IPS-15b (cell line): Measurements from ENCODE around the gene PCDH15.

ENCODE experiments used
- H3K27me3 ChIP-seq: one replicate; pipeline ENCODE4 v1.6.1; 2013; ENCODE audit warnings: low read length; ENCODE audit not compliant: control insufficient read depth, insufficient read depth
- H3K36me3 ChIP-seq: one replicate; pipeline ENCODE4 v1.6.1; 2013; ENCODE audit warnings: low read length; ENCODE audit not compliant: control insufficient read depth, insufficient read depth
- H3K4me1 ChIP-seq: one replicate; pipeline ENCODE4 v1.6.1; 2013; ENCODE audit warnings: mild to moderate bottlenecking, low read length; ENCODE audit not compliant: control insufficient read depth, insufficient read depth
- H3K4me3 ChIP-seq: one replicate; pipeline ENCODE4 v1.5.1; 2013; ENCODE audit warnings: low read depth, low read length
- H3K9ac ChIP-seq: one replicate; pipeline ENCODE4 v1.6.1; 2013; ENCODE audit warnings: low read depth, mild to moderate bottlenecking, low read length
- H3K9me3 ChIP-seq: one replicate; pipeline ENCODE4 v1.6.1; 2013; ENCODE audit warnings: mild to moderate bottlenecking, low read length; ENCODE audit not compliant: control insufficient read depth, insufficient read depth

PCDH15 gene

GRCh38 chr10:54363390-54363789 is 437.6 kb downstream of the PCDH15 start:
- Histone ChIP-seq H3K36me3 (no peaks in the 10 kb centered on the region), H3K4me3 (no peak overlapping the region), H3K4me1 (no peaks in the 10 kb centered on the region), H3K9ac (no peak overlapping the region), H3K9me3 (no peaks in the 10 kb centered on the region), H3K27me3 (no peaks in the 10 kb centered on the region)

GRCh38 chr10:54342058-54342457 is 459.0 kb downstream of the PCDH15 start:
- Histone ChIP-seq H3K36me3 (no peaks in the 10 kb centered on the region), H3K4me1 (no peaks in the 10 kb centered on the region), H3K4me3 (no peak overlapping the region), H3K9ac (no peak overlapping the region), H3K9me3 (peaks cover 13% of the 10 kb centered on the region), H3K27me3 (no peaks in the 10 kb centered on the region)

GRCh38 chr10:54335296-54335695 is 465.7 kb downstream of the PCDH15 start:
- no peaks in the 10 kb centered on the region for H3K27me3 ChIP-seq
- H3K9ac ChIP-seq: no peak overlapping the region
- H3K4me3 ChIP-seq: no peak overlapping the region
- H3K9me3 ChIP-seq: no peaks in the 10 kb centered on the region
- H3K36me3 ChIP-seq: no peaks in the 10 kb centered on the region
- no peaks in the 10 kb centered on the region for H3K4me1 ChIP-seq

- Histone ChIP-seq H3K9me3 (no peaks in the 10 kb centered on the region), H3K4me3 (no peak overlapping the region), H3K36me3 (no peaks in the 10 kb centered on the region), H3K9ac (no peak overlapping the region), H3K27me3 (no peaks in the 10 kb centered on the region), H3K4me1 (no peaks in the 10 kb centered on the region)
Observed at GRCh38 chr10:54319341-54319740, 481.7 kb downstream of the PCDH15 start.

- Histone ChIP-seq H3K9me3 (no peaks in the 10 kb centered on the region), H3K4me3 (no peak overlapping the region), H3K9ac (no peak overlapping the region), H3K4me1 (no peaks in the 10 kb centered on the region), H3K36me3 (no peaks in the 10 kb centered on the region), H3K27me3 (no peaks in the 10 kb centered on the region)
Observed at GRCh38 chr10:54318470-54318869, 482.6 kb downstream of the PCDH15 start.

- H3K36me3 ChIP-seq: no peaks in the 10 kb centered on the region
- H3K4me3 ChIP-seq: no peak overlapping the region
- H3K4me1 ChIP-seq: no peaks in the 10 kb centered on the region
- H3K27me3 ChIP-seq: no peaks in the 10 kb centered on the region
- no peak overlapping the region for H3K9ac ChIP-seq
- no peaks in the 10 kb centered on the region for H3K9me3 ChIP-seq
Observed at GRCh38 chr10:54314430-54314829, 486.6 kb downstream of the PCDH15 start.

GRCh38 chr10:54284526-54285193 is 516.4 kb downstream of the PCDH15 start:
- no peaks in the 10 kb centered on the region for H3K9me3 ChIP-seq
- H3K4me3 ChIP-seq: no peak overlapping the region
- no peaks in the 10 kb centered on the region for H3K36me3 ChIP-seq
- H3K9ac ChIP-seq: no peak overlapping the region
- no peaks in the 10 kb centered on the region for H3K27me3 ChIP-seq
- peaks cover 3% of the 10 kb centered on the region for H3K4me1 ChIP-seq

- Histone ChIP-seq H3K4me3 (no peak overlapping the region), H3K27me3 (no peaks in the 10 kb centered on the region), H3K4me1 (peaks cover 3% of the 10 kb centered on the region), H3K36me3 (no peaks in the 10 kb centered on the region), H3K9ac (no peak overlapping the region), H3K9me3 (no peaks in the 10 kb centered on the region)
Observed at GRCh38 chr10:54282012-54282411, 519.0 kb downstream of the PCDH15 start.

GRCh38 chr10:54266395-54266794 is 534.6 kb downstream of the PCDH15 start:
- Histone ChIP-seq H3K36me3 (no peaks in the 10 kb centered on the region), H3K9ac (no peak overlapping the region), H3K4me3 (no peak overlapping the region), H3K9me3 (no peaks in the 10 kb centered on the region), H3K27me3 (no peaks in the 10 kb centered on the region), H3K4me1 (no peaks in the 10 kb centered on the region)

- H3K4me1 ChIP-seq: no peaks in the 10 kb centered on the region
- no peaks in the 10 kb centered on the region for H3K36me3 ChIP-seq
- no peaks in the 10 kb centered on the region for H3K9me3 ChIP-seq
- no peaks in the 10 kb centered on the region for H3K27me3 ChIP-seq
- H3K9ac ChIP-seq: no peak overlapping the region
- no peak overlapping the region for H3K4me3 ChIP-seq
Observed at GRCh38 chr10:54262726-54263125, 538.3 kb downstream of the PCDH15 start.

- Histone ChIP-seq H3K4me1 (no peaks in the 10 kb centered on the region), H3K36me3 (no peaks in the 10 kb centered on the region), H3K27me3 (no peaks in the 10 kb centered on the region), H3K9ac (no peak overlapping the region), H3K4me3 (no peak overlapping the region), H3K9me3 (no peaks in the 10 kb centered on the region)
Observed at GRCh38 chr10:54259104-54259503, 541.9 kb downstream of the PCDH15 start.

GRCh38 chr10:54234832-54235231 is 566.2 kb downstream of the PCDH15 start:
- peaks cover 2% of the 10 kb centered on the region for H3K36me3 ChIP-seq
- no peak overlapping the region for H3K9ac ChIP-seq
- H3K9me3 ChIP-seq: peaks cover 6% of the 10 kb centered on the region
- H3K4me3 ChIP-seq: no peak overlapping the region
- H3K27me3 ChIP-seq: no peaks in the 10 kb centered on the region
- no peaks in the 10 kb centered on the region for H3K4me1 ChIP-seq
